HepG2 (cell line): ENCODE results near the gene TMTC4. TPM values are rescaled to one million over a fixed set of nuclear protein-coding genes. Genes with fewer than 3 reads are reported as not detected.

Source experiments
- ATAC-seq: fragments of 200-7000 bp; cut with Tn5 transposase; 3 replicates; pipeline ENCODE4 v1.9.1; 2020; ENCODE audit warnings: mild to moderate bottlenecking, moderate library complexity
- BruUV-seq: library from RNA; stranded (reverse); fragments of 400-500 nt; replicated peaks from 2 replicates; lab custom pipeline; 2021; lab: Mats Ljungman, UMichigan
- CTCF ChIA-PET: fragments of 300-600 bp; formaldehyde crosslinking; extraction: SDS; loops from one replicate; lab custom pipeline; 2021; ENCODE audit warnings: low total read pairs, inconsistent platforms, low intra/inter-chr PET ratio; lab: Yijun Ruan, JAX
- POLR2A ChIA-PET: fragments of 350-600 bp; sonication (Branson Sonifier 250); formaldehyde crosslinking; loops from one replicate; lab custom pipeline; 2020; ENCODE audit warnings: antibody characterized with exemption, inconsistent platforms; lab: Yijun Ruan, JAX
- DNase-seq: peaks from one replicate; pipeline ENCODE4 v3.0.0-alpha.2; 2015; ENCODE audit warnings: low spot score
- FAIRE-seq: peaks from 3 replicates; lab custom pipeline; 2011; peaks lifted over from hg19 to GRCh38; lab: Jason Lieb, UNC
- H2AFZ ChIP-seq: one replicate; pipeline ENCODE4 v1.6.1; 2011; ENCODE audit warnings: low read length, inconsistent platforms
- H3K27ac ChIP-seq: fragments of 300-600 bp; 3 replicates; pipeline ENCODE4 v1.8.0; 2011; ENCODE audit warnings: mixed run types, mild to moderate bottlenecking, mixed read lengths, low read length, inconsistent platforms; ENCODE audit not compliant: insufficient read depth; ENCODE audit errors: extremely low read length
- H3K27me3 ChIP-seq, 2 experiments: fragments of 200-600 bp in 1 of 2; 2 replicates in 1 of 2; 3 replicates in 1 of 2; pipeline versions ENCODE4 v1.6.0 to v1.8.0; 2011; ENCODE audit warnings: low read length in 2 of 2, mild to moderate bottlenecking in 2 of 2, moderate library complexity in 2 of 2, inconsistent platforms in 1 of 2; ENCODE audit not compliant: insufficient read depth in 2 of 2, control insufficient read depth in 1 of 2
- H3K36me3 ChIP-seq, 2 experiments: fragments of 200-600 bp in 1 of 2; replicated peaks in 1 of 2; 2 replicates in 1 of 2; 3 replicates in 1 of 2; pipeline versions ENCODE4 v1.5.1 to v1.8.0; 2011; ENCODE audit warnings: low read length in 2 of 2, inconsistent platforms in 1 of 2; ENCODE audit not compliant: insufficient read depth in 2 of 2, control insufficient read depth in 1 of 2
- H3K4me1 ChIP-seq: 2 replicates; pipeline ENCODE4 v1.5.1; 2012; ENCODE audit warnings: low read length, inconsistent platforms; ENCODE audit not compliant: insufficient read depth
- H3K4me2 ChIP-seq: 2 replicates; pipeline ENCODE4 v1.6.0; 2011; ENCODE audit warnings: low read depth, low read length, inconsistent platforms
- H3K4me3 ChIP-seq, 3 experiments: fragments of 200-600 bp in 1 of 3; sonication (generic), shearing (Covaris generic) in 1 of 3; replicated peaks in 1 of 3; 2 replicates each; pipeline ENCODE4 v1.5.1; 2011 to 2016; ENCODE audit warnings: low read length in 3 of 3, inconsistent platforms in 2 of 3, low read depth in 2 of 3, mild to moderate bottlenecking in 2 of 3, control low read depth in 1 of 3, mixed read lengths in 1 of 3; ENCODE audit not compliant: insufficient read depth in 1 of 3
- H3K79me2 ChIP-seq: one replicate; pipeline ENCODE4 v1.6.1; 2011; ENCODE audit warnings: low read length, inconsistent platforms; ENCODE audit not compliant: insufficient read depth
- H3K9ac ChIP-seq: 2 replicates; pipeline ENCODE4 v1.6.0; 2011; ENCODE audit warnings: mild to moderate bottlenecking, low read depth, low read length, inconsistent platforms; ENCODE audit not compliant: insufficient read depth
- H3K9me3 ChIP-seq: 2 replicates; pipeline ENCODE4 v1.5.1; 2012; ENCODE audit warnings: mild to moderate bottlenecking, low read length
- H4K20me1 ChIP-seq: 2 replicates; pipeline ENCODE4 v1.6.0; 2011; ENCODE audit warnings: inconsistent platforms, mild to moderate bottlenecking, low read length, moderate library complexity; ENCODE audit not compliant: insufficient read depth
- MAFG ChIP-seq: sonication (generic); formaldehyde crosslinking; IDR thresholded peaks from 2 replicates; pipeline ENCODE4 v1.5.1; 2020; ENCODE audit warnings: mild to moderate bottlenecking, missing genetic modification reagents
- MYNN ChIP-seq: sonication (generic); formaldehyde crosslinking; IDR thresholded peaks from 2 replicates; pipeline ENCODE4 v1.4.0; 2020; ENCODE audit warnings: mild to moderate bottlenecking, low read depth, missing genetic modification reagents
- NR2F6 ChIP-seq, 2 experiments: IDR thresholded peaks; 2 replicates each; pipeline ENCODE4 v1.6.1; 2016; ENCODE audit warnings: antibody characterized with exemption in 1 of 2, mild to moderate bottlenecking in 1 of 2
- RARA ChIP-seq: IDR thresholded peaks from 2 replicates; pipeline ENCODE4 v1.6.1; 2016; ENCODE audit warnings: missing genetic modification reagents, missing compliant biosample characterization
- RBM22 ChIP-seq: fragments of 200-400 bp; formaldehyde crosslinking; optimal IDR thresholded peaks from 2 replicates; pipeline ENCODE3; 2017; ENCODE audit warnings: mild to moderate bottlenecking, low read length, moderate library complexity
- SAP130 ChIP-seq: IDR thresholded peaks from 2 replicates; pipeline ENCODE4 v1.6.1; 2016; ENCODE audit warnings: low read depth
- ZEB1 ChIP-seq: IDR thresholded peaks from 2 replicates; pipeline ENCODE4 v1.6.1; 2012; ENCODE audit warnings: mild to moderate bottlenecking, low read depth, inconsistent platforms; ENCODE audit not compliant: insufficient replicate concordance
- ZNF75D ChIP-seq: sonication (generic); formaldehyde crosslinking; IDR thresholded peaks from 2 replicates; pipeline ENCODE4 v1.8.1; 2023; ENCODE audit warnings: missing genetic modification reagents, mild to moderate bottlenecking, borderline replicate concordance
- ZSCAN22 ChIP-seq: sonication (generic); formaldehyde crosslinking; IDR thresholded peaks from 2 replicates; pipeline ENCODE4 v1.4.0; 2020; ENCODE audit warnings: mild to moderate bottlenecking, missing genetic modification reagents
- WGBS: methylation state at CpG from one replicate; pipeline ENCODE4 v1.1.6; 2017; ENCODE audit warnings: low lambda C conversion rate; 5-methylcytosine and 5-hydroxymethylcytosine counted together
- in situ Hi-C: cut with HindIII; loops from 2 replicates; pipeline ENCODE4 v1.10.0; 2017; ENCODE audit warnings: low pct_unique_long_range_greater_than_20kb; ENCODE audit not compliant: extremely low pct_ligation_motif_present
- intact Hi-C: fragments of 100-400 bp; cut with micrococcal nuclease; formaldehyde crosslinking; loops from one replicate; pipeline ENCODE4 v1.10.0; 2022; ENCODE audit not compliant: unreplicated experiment
- polyA plus RNA-seq, 8 experiments: library from polyadenylated mRNA; depleted of rRNA in 3 of 8; stranded (reverse) in 7 of 8; unstranded in 1 of 8; fragments of >200 nt; fragmentation: Illumina TruSeq in 4 of 8; extraction: Trizol in 4 of 8; gene quantifications; 2 replicates each; pipeline versions ENCODE4 v1.2.1 to v1.2.3, GENCODE V29; 2011 to 2016; ENCODE audit warnings: low read depth in 4 of 8, missing spikeins in 1 of 8, mixed read lengths in 1 of 8; ENCODE audit not compliant: insufficient read depth in 1 of 8
- total RNA-seq, 5 experiments: library from RNA; depleted of rRNA; stranded (reverse); fragments of >200 nt; fragmentation: Illumina TruSeq; extraction: Trizol; gene quantifications; 2 replicates each; pipeline ENCODE4 v1.2.3, GENCODE V29; 2016; ENCODE audit warnings: low read depth in 1 of 5
- TF ChIP-seq, protein P1 (sequence below): sonication (generic); formaldehyde crosslinking; IDR thresholded peaks from 2 replicates; pipeline ENCODE4 v1.4.0; 2020; ENCODE audit warnings: missing genetic modification reagents
- TF ChIP-seq, protein P2 (sequence below): sonication (generic); formaldehyde crosslinking; IDR thresholded peaks from 2 replicates; pipeline ENCODE4 v1.9.0; 2022; ENCODE audit warnings: low read depth, missing genetic modification reagents
- TF ChIP-seq, protein P3 (sequence below), 2 experiments: sonication (generic) in 1 of 2; formaldehyde crosslinking in 1 of 2; IDR thresholded peaks; 2 replicates each; pipeline versions ENCODE4 v1.4.0 to v1.6.1; 2018 to 2020; ENCODE audit warnings: missing genetic modification reagents in 2 of 2, borderline replicate concordance in 1 of 2, low read depth in 1 of 2, mild to moderate bottlenecking in 1 of 2, missing biosample characterization in 1 of 2
- TF ChIP-seq, protein P4 (sequence below): IDR thresholded peaks from 2 replicates; pipeline ENCODE4 v1.6.1; 2018; ENCODE audit warnings: missing genetic modification reagents, mild to moderate bottlenecking, missing compliant biosample characterization

TMTC4 gene
- total and polyA plus RNA-seq, 2 of the 13 experiments (the other 11 are each of a cell fraction or from before 2014, with no cell fraction given): 16.0 to 22.6 TPM

DNA sequence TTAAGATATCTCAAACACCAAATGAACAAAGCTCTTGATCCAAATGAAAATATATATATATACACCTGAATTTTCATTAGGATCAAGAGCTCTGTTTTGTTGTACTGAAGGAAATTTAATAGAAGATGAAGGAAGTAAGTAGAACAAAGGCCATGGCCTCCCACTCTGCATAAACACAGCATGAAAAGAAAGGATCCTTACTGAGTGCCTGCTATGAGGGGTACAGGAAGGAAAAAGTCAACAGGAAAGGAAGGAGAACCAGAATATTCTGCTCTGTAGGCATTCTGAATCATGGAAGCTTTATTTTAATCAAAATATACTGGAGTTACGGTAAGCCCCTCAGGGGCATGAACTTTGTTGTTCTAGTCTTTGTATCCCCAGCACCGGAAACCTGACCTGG is 22.1 kb downstream of the TMTC4 start:
- Histone ChIP-seq H3K4me2 (no peak overlapping the region), H3K36me3 (peaks cover 4 to 26% of the 10 kb centered on the region in 2 experiments; a peak in 4 of 5 replicates), H3K4me3 (no peak overlapping the region), H3K79me2 (no peaks in the 10 kb centered on the region), H3K9me3 (no peaks in the 10 kb centered on the region), H3K27ac (no peak overlapping the region), H3K27me3 (no peaks in the 10 kb centered on the region), H3K9ac (no peak overlapping the region), H3K4me1 (no peaks in the 10 kb centered on the region), H4K20me1 (no peaks in the 10 kb centered on the region), H2AFZ (no peak overlapping the region)
- WGBS: 100% methylated on average over 2 of the region's 2 CpGs
- TF ChIP-seq SAP130 (CRISPR knock-in tag): no peak
- TF ChIP-seq ZEB1: no peak
- no peak for TF ChIP-seq ZNF75D (CRISPR knock-in tag)
- TF ChIP-seq, protein P1, sequence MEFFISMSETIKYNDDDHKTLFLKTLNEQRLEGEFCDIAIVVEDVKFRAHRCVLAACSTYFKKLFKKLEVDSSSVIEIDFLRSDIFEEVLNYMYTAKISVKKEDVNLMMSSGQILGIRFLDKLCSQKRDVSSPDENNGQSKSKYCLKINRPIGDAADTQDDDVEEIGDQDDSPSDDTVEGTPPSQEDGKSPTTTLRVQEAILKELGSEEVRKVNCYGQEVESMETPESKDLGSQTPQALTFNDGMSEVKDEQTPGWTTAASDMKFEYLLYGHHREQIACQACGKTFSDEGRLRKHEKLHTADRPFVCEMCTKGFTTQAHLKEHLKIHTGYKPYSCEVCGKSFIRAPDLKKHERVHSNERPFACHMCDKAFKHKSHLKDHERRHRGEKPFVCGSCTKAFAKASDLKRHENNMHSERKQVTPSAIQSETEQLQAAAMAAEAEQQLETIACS (CRISPR knock-in tag): no peak
- TF ChIP-seq, protein P2, sequence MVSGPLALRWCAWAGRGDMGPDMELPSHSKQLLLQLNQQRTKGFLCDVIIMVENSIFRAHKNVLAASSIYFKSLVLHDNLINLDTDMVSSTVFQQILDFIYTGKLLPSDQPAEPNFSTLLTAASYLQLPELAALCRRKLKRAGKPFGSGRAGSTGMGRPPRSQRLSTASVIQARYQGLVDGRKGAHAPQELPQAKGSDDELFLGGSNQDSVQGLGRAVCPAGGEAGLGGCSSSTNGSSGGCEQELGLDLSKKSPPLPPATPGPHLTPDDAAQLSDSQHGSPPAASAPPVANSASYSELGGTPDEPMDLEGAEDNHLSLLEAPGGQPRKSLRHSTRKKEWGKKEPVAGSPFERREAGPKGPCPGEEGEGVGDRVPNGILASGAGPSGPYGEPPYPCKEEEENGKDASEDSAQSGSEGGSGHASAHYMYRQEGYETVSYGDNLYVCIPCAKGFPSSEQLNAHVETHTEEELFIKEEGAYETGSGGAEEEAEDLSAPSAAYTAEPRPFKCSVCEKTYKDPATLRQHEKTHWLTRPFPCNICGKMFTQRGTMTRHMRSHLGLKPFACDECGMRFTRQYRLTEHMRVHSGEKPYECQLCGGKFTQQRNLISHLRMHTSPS (CRISPR knock-in tag): no peak
- TF ChIP-seq MYNN: no peak
- TF ChIP-seq MAFG (CRISPR knock-in tag): no peak
- TF ChIP-seq, protein P3, sequence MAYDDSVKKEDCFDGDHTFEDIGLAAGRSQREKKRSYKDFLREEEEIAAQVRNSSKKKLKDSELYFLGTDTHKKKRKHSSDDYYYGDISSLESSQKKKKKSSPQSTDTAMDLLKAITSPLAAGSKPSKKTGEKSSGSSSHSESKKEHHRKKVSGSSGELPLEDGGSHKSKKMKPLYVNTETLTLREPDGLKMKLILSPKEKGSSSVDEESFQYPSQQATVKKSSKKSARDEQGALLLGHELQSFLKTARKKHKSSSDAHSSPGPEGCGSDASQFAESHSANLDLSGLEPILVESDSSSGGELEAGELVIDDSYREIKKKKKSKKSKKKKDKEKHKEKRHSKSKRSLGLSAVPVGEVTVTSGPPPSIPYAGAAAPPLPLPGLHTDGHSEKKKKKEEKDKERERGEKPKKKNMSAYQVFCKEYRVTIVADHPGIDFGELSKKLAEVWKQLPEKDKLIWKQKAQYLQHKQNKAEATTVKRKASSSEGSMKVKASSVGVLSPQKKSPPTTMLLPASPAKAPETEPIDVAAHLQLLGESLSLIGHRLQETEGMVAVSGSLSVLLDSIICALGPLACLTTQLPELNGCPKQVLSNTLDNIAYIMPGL (CRISPR knock-in tag; IDR thresholded peaks at IDR 0.05; ENCODE audit: borderline replicate concordance in 1 of 2, low read depth in 1 of 2): no peak
- TF ChIP-seq, protein P4, sequence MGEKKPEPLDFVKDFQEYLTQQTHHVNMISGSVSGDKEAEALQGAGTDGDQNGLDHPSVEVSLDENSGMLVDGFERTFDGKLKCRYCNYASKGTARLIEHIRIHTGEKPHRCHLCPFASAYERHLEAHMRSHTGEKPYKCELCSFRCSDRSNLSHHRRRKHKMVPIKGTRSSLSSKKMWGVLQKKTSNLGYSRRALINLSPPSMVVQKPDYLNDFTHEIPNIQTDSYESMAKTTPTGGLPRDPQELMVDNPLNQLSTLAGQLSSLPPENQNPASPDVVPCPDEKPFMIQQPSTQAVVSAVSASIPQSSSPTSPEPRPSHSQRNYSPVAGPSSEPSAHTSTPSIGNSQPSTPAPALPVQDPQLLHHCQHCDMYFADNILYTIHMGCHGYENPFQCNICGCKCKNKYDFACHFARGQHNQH (CRISPR knock-in tag): no peak
- no peak for TF ChIP-seq RARA
- no peak for TF ChIP-seq NR2F6 (IDR thresholded peaks at IDR 0.05)
- TF ChIP-seq NR2F6 (CRISPR knock-in tag; IDR thresholded peaks at IDR 0.05): no peak
- TF ChIP-seq ZSCAN22 (CRISPR knock-in tag): no peak
- TF ChIP-seq RBM22: no peak
- FAIRE-seq (no peak), ATAC-seq (no peak), DNase-seq (no peak)
- intact Hi-C loops: no loop called here
- POLR2A ChIA-PET: no interaction called here
- in situ Hi-C loops: no loop called here
- BruUV-seq: no TSS peak
- CTCF ChIA-PET: no interaction called here
